H1 (cell line): ENCODE measurements around the gene TNRC6A. TPM values are rescaled to one million over a fixed set of nuclear protein-coding genes. Genes with fewer than 3 reads are reported as not detected.

Experiments used
- CTCF ChIA-PET: fragments of 300-600 bp; sonication (Branson Sonifier 250); formaldehyde crosslinking; loops from one replicate; lab custom pipeline; 2021; ENCODE audit not compliant: partially characterized antibody; lab: Charles Lee
- POLR2A ChIA-PET: fragments of 300-600 bp; sonication (Branson Sonifier 250); formaldehyde crosslinking; loops from one replicate; lab custom pipeline; 2021; ENCODE audit warnings: inconsistent platforms; ENCODE audit not compliant: partially characterized antibody; lab: Charles Lee
- DNase-seq, 2 experiments: peaks; one replicate each; pipeline versions ENCODE4 v3.0.0 to v3.0.0-alpha.2; 2010 to 2022; ENCODE audit warnings: low spot score in 2 of 2, low read depth in 1 of 2, mixed read lengths in 1 of 2
- FAIRE-seq: peaks from 2 replicates; lab custom pipeline; 2011; peaks lifted over from hg19 to GRCh38; lab: Jason Lieb, UNC
- H2AFZ ChIP-seq: 2 replicates; pipeline ENCODE4 v1.8.1; 2012; ENCODE audit warnings: low read length, inconsistent platforms
- H2AK5ac ChIP-seq: 2 replicates; pipeline ENCODE4 v1.6.1; 2013; ENCODE audit warnings: low read depth, low read length
- H2BK120ac ChIP-seq: replicated peaks from 2 replicates; pipeline ENCODE3; 2013; ENCODE audit warnings: low read depth, low read length, inconsistent platforms
- H2BK12ac ChIP-seq: 2 replicates; pipeline ENCODE4 v1.6.1; 2013; ENCODE audit warnings: low read depth, low read length
- H2BK15ac ChIP-seq: 2 replicates; pipeline ENCODE4 v1.6.1; 2013; ENCODE audit warnings: low read length
- H2BK20ac ChIP-seq: 2 replicates; pipeline ENCODE4 v1.6.1; 2013; ENCODE audit warnings: low read length
- H2BK5ac ChIP-seq: 2 replicates; pipeline ENCODE4 v1.6.1; 2013; ENCODE audit warnings: low read depth, low read length
- H3K14ac ChIP-seq: 2 replicates; pipeline ENCODE4 v1.6.1; 2013; ENCODE audit warnings: inconsistent platforms; ENCODE audit not compliant: insufficient read length
- H3K18ac ChIP-seq: 2 replicates; pipeline ENCODE4 v1.6.1; 2013; ENCODE audit warnings: low read length; ENCODE audit errors: extremely low read depth
- H3K23ac ChIP-seq: 2 replicates; pipeline ENCODE4 v1.6.1; 2013; ENCODE audit warnings: inconsistent platforms; ENCODE audit not compliant: insufficient read length
- H3K23me2 ChIP-seq: 2 replicates; pipeline ENCODE4 v1.6.1; 2013; ENCODE audit warnings: low read depth, low read length
- H3K27ac ChIP-seq: 2 replicates; pipeline ENCODE4 v1.6.1; 2011; ENCODE audit warnings: low read depth, low read length, inconsistent platforms
- H3K27me3 ChIP-seq, 4 experiments: replicated peaks in 1 of 4; 1 replicate in 1 of 4; 2 replicates in 3 of 4; pipeline versions ENCODE4 v1.6.1 to v1.8.1; 2011 to 2013; ENCODE audit warnings: low read length in 3 of 4, mild to moderate bottlenecking in 3 of 4, inconsistent platforms in 2 of 4, mixed read lengths in 2 of 4, moderate library complexity in 1 of 4; ENCODE audit not compliant: control insufficient read depth in 3 of 4, insufficient read depth in 3 of 4; ENCODE audit errors: extremely low read depth in 1 of 4
- H3K36me3 ChIP-seq, 4 experiments: 2 replicates each; pipeline versions ENCODE4 v1.6.1 to v1.8.1; 2011 to 2013; ENCODE audit warnings: mild to moderate bottlenecking in 4 of 4, low read length in 3 of 4, moderate library complexity in 2 of 4, control low read depth in 1 of 4, inconsistent platforms in 1 of 4; ENCODE audit not compliant: insufficient read depth in 4 of 4, control insufficient read depth in 2 of 4
- H3K4ac ChIP-seq: replicated peaks from 2 replicates; pipeline ENCODE3; 2013; ENCODE audit warnings: low read length, low read depth, mixed read lengths, inconsistent platforms; ENCODE audit not compliant: insufficient read length
- H3K4me1 ChIP-seq, 4 experiments: replicated peaks in 1 of 4; 1 replicate in 1 of 4; 2 replicates in 3 of 4; pipeline versions ENCODE4 v1.6.1 to v1.8.1; 2011 to 2013; ENCODE audit warnings: low read length in 3 of 4, inconsistent platforms in 2 of 4, mixed read lengths in 1 of 4; ENCODE audit not compliant: insufficient read depth in 4 of 4, control insufficient read depth in 3 of 4
- H3K4me2 ChIP-seq, 2 experiments: 2 replicates each; pipeline versions ENCODE4 v1.6.1 to v1.8.1; 2011 to 2013; ENCODE audit warnings: low read depth in 2 of 2, low read length in 2 of 2, control low read depth in 1 of 2, inconsistent platforms in 1 of 2, mild to moderate bottlenecking in 1 of 2; ENCODE audit not compliant: insufficient read depth in 1 of 2
- H3K4me3 ChIP-seq, 4 experiments: fragments of 200-600, 300-600 bp in 1 of 4; sonication (generic), shearing (Covaris generic), sonication (Bioruptor Twin) in 1 of 4; 2 replicates each; pipeline versions ENCODE4 v1.5.1 to v1.8.1; 2011 to 2016; ENCODE audit warnings: low read length in 4 of 4, low read depth in 3 of 4, control low read depth in 2 of 4, inconsistent platforms in 2 of 4, mild to moderate bottlenecking in 2 of 4, mixed read lengths in 1 of 4, moderate library complexity in 1 of 4; ENCODE audit not compliant: insufficient read depth in 2 of 4; ENCODE audit errors: extremely low read depth in 1 of 4
- H3K56ac ChIP-seq: replicated peaks from 2 replicates; pipeline ENCODE3; 2013; ENCODE audit warnings: low read depth, mild to moderate bottlenecking, mixed read lengths, low read length, inconsistent platforms; ENCODE audit not compliant: insufficient read length
- H3K79me1 ChIP-seq: 2 replicates; pipeline ENCODE4 v1.6.1; 2013; ENCODE audit warnings: low read depth, low read length, control low read depth
- H3K79me2 ChIP-seq, 2 experiments: 2 replicates each; pipeline versions ENCODE4 v1.6.1 to v1.8.1; 2012 to 2013; ENCODE audit warnings: low read length in 2 of 2, mild to moderate bottlenecking in 2 of 2, inconsistent platforms in 1 of 2; ENCODE audit not compliant: insufficient read depth in 2 of 2, control insufficient read depth in 1 of 2
- H3K9ac ChIP-seq, 4 experiments: replicated peaks in 1 of 4; 1 replicate in 1 of 4; 2 replicates in 3 of 4; pipeline versions ENCODE4 v1.6.1 to v1.8.1; 2011 to 2013; ENCODE audit warnings: low read depth in 3 of 4, low read length in 3 of 4, control low read depth in 2 of 4, mild to moderate bottlenecking in 2 of 4, moderate library complexity in 2 of 4, inconsistent platforms in 1 of 4; ENCODE audit errors: extremely low read depth in 1 of 4
- H3K9me3 ChIP-seq, 2 experiments: 2 replicates each; pipeline versions ENCODE4 v1.6.1 to v1.8.1; 2012 to 2013; ENCODE audit warnings: mild to moderate bottlenecking in 2 of 2, moderate library complexity in 2 of 2, control low read depth in 1 of 2, inconsistent platforms in 1 of 2, low read depth in 1 of 2, low read length in 1 of 2, mixed read lengths in 1 of 2; ENCODE audit not compliant: insufficient read depth in 2 of 2
- H4K20me1 ChIP-seq, 2 experiments: replicated peaks in 1 of 2; 2 replicates each; pipeline versions ENCODE3 to v1.8.1; 2011 to 2013; ENCODE audit warnings: inconsistent platforms in 2 of 2, low read length in 2 of 2, mild to moderate bottlenecking in 1 of 2; ENCODE audit not compliant: insufficient read depth in 2 of 2, control insufficient read depth in 1 of 2
- H4K5ac ChIP-seq: 2 replicates; pipeline ENCODE4 v1.6.1; 2013; ENCODE audit warnings: low read length, low read depth, mixed read lengths, inconsistent platforms; ENCODE audit not compliant: insufficient read length
- H4K8ac ChIP-seq: 2 replicates; pipeline ENCODE4 v1.8.0; 2013; ENCODE audit warnings: mild to moderate bottlenecking, moderate library complexity, low read length, inconsistent platforms; ENCODE audit not compliant: insufficient read depth; ENCODE audit errors: extremely low read depth
- H4K91ac ChIP-seq: replicated peaks from 2 replicates; pipeline ENCODE3; 2013; ENCODE audit warnings: low read length, mixed read lengths, inconsistent platforms; ENCODE audit not compliant: insufficient read length
- FOSL1 ChIP-seq: IDR thresholded peaks from 2 replicates; pipeline ENCODE4 v1.6.1; 2011; ENCODE audit warnings: mild to moderate bottlenecking, low read depth, low read length, moderate library complexity; ENCODE audit not compliant: insufficient read depth
- WGBS, 2 experiments: shearing (Covaris generic) in 1 of 2; methylation state at CpG; one replicate each; pipeline versions ENCODE4 v1.1.6 to v1.1.7; 2013 to 2015; ENCODE audit warnings: low lambda C conversion rate in 2 of 2, mixed read lengths in 2 of 2, inconsistent platforms in 1 of 2, low coverage in 1 of 2, missing lambda C conversion rate in 1 of 2; ENCODE audit not compliant: insufficient replicate concordance in 2 of 2, insufficient coverage in 1 of 2, insufficient read length in 1 of 2; ENCODE audit errors: extremely low coverage in 1 of 2, missing lambda C conversion rate in 1 of 2; 5-methylcytosine and 5-hydroxymethylcytosine counted together
- polyA plus RNA-seq, 7 experiments: library from polyadenylated mRNA; depleted of rRNA in 3 of 7; stranded (reverse) in 5 of 7; unstranded in 2 of 7; fragments of >200 nt in 5 of 7; fragments of 200-250 nt in 2 of 7; gene quantifications; 1 replicate in 5 of 7; 2 replicates in 1 of 7; 4 replicates in 1 of 7; pipeline versions ENCODE4 v1.2.1 to v1.2.3, GENCODE V29; 2011 to 2013; ENCODE audit warnings: missing spikeins in 2 of 7, mixed read lengths in 2 of 7
- total RNA-seq: library from RNA; stranded (reverse); fragmentation: NEBNext Ultra II Directional; extraction: Animal tissue kit (Norgen Biotek cat#: 25700); gene quantifications from 2 replicates; pipeline ENCODE4 v1.2.1, GENCODE V29; 2021
- TF ChIP-seq, protein P1 (sequence below): IDR thresholded peaks from 2 replicates; pipeline ENCODE4 v1.6.1; 2012; ENCODE audit warnings: low read length, inconsistent platforms

TNRC6A gene
- total and polyA plus RNA-seq, 2 of the 8 experiments (the other 6 are each of a cell fraction or from before 2014, with no cell fraction given), result 67.6 to 103 TPM

DNA sequence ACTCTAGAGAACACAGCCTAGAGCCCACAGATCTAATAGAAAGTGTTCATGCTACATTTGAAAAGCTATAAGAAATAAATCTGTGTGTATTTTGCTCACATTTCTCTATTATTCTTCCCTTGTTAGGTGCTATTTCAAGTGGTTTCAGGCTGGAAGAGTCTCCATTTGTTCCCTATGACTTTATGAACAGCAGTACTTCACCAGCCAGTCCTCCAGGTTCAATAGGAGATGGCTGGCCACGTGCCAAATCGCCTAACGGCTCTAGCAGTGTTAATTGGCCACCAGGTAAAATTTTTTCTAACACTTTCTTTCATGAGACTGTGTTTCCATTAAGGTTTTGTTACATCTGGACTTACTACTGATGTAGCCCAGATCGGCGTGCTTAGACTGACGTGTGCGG, 85.6 kb downstream of the TNRC6A start:
- no peak overlapping the region for H2BK12ac ChIP-seq
- H3K27ac ChIP-seq, result no peak overlapping the region
- no peak overlapping the region for H2BK20ac ChIP-seq
- no peak overlapping the region for H2BK5ac ChIP-seq
- no peaks in the 10 kb centered on the region for H3K79me2 ChIP-seq
- no peak overlapping the region for H3K9ac ChIP-seq
- no peak overlapping the region for H3K56ac ChIP-seq
- H3K27me3 ChIP-seq, result no peaks in the 10 kb centered on the region
- H2AK5ac ChIP-seq, result no peak overlapping the region
- H4K8ac ChIP-seq, result no peak overlapping the region
- peaks cover 44 to 98% (median 88%) of the 10 kb centered on the region in 4 experiments for H3K36me3 ChIP-seq
- no peak overlapping the region for H3K4ac ChIP-seq
- DNase-seq (no peak), FAIRE-seq (no peak)
- H3K23ac ChIP-seq, result no peak overlapping the region
- no peaks in the 10 kb centered on the region for H3K4me1 ChIP-seq
- POLR2A ChIA-PET, result interaction anchor here (0.6 to 1.8 kb wide), 3 partner anchors 9 to 145 kb away, joined by 4 read pairs; no protein-coding TSS in a partner anchor
- TF ChIP-seq, protein P1, sequence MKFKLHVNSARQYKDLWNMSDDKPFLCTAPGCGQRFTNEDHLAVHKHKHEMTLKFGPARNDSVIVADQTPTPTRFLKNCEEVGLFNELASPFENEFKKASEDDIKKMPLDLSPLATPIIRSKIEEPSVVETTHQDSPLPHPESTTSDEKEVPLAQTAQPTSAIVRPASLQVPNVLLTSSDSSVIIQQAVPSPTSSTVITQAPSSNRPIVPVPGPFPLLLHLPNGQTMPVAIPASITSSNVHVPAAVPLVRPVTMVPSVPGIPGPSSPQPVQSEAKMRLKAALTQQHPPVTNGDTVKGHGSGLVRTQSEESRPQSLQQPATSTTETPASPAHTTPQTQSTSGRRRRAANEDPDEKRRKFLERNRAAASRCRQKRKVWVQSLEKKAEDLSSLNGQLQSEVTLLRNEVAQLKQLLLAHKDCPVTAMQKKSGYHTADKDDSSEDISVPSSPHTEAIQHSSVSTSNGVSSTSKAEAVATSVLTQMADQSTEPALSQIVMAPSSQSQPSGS, result no peak
- TF ChIP-seq FOSL1, result no peak
- H4K5ac ChIP-seq, result no peak overlapping the region
- no peak overlapping the region for H3K14ac ChIP-seq
- peaks cover 4 to 13% of the 10 kb centered on the region in 2 experiments for H4K20me1 ChIP-seq
- H2AFZ ChIP-seq, result no peak overlapping the region
- no peaks in the 10 kb centered on the region for H3K23me2 ChIP-seq
- H2BK120ac ChIP-seq, result no peak overlapping the region
- CTCF ChIA-PET, result interaction anchor here (0.8 kb wide), 1 partner anchor 16 kb away, joined by 3 read pairs; no protein-coding TSS in a partner anchor
- no peak overlapping the region for H4K91ac ChIP-seq
- WGBS, 2 experiments, result 94% methylated on average over 7 of the region's 7 CpGs; no CpG with 5 or more reads in 1 of the 2 experiments
- H2BK15ac ChIP-seq, result no peak overlapping the region
- peaks cover 2% of the 10 kb centered on the region; the same call in 1 of the 2 replicates for H3K79me1 ChIP-seq
- H3K9me3 ChIP-seq, result no peaks in the 10 kb centered on the region
- no peak overlapping the region for H3K18ac ChIP-seq
- H3K4me2 ChIP-seq, result no peak overlapping the region
- no peak overlapping the region for H3K4me3 ChIP-seq
